Glutamatergic neuron (in vitro differentiated cells): ENCODE results near the gene SMAD7. TPM values are rescaled to one million over a fixed set of nuclear protein-coding genes. Genes with fewer than 3 reads are reported as not detected.

Source experiments
- DNase-seq: peaks from one replicate; pipeline ENCODE4 v3.0.0; 2022
- H3K27ac Mint-ChIP-seq: one replicate; pipeline ENCODE4 v1.8.0; 2020; ENCODE audit warnings: mild to moderate bottlenecking, mixed read lengths, inconsistent platforms; ENCODE audit not compliant: unreplicated experiment
- H3K27me3 Mint-ChIP-seq: one replicate; pipeline ENCODE4 v1.8.0; 2020; ENCODE audit warnings: mild to moderate bottlenecking, moderate library complexity, mixed read lengths, inconsistent platforms; ENCODE audit not compliant: unreplicated experiment
- H3K36me3 Mint-ChIP-seq: one replicate; pipeline ENCODE4 v1.8.0; 2020; ENCODE audit warnings: mild to moderate bottlenecking, mixed read lengths, inconsistent platforms; ENCODE audit not compliant: unreplicated experiment
- H3K4me1 Mint-ChIP-seq: one replicate; pipeline ENCODE4 v1.8.0; 2020; ENCODE audit warnings: mild to moderate bottlenecking, low read depth, mixed read lengths, inconsistent platforms; ENCODE audit not compliant: unreplicated experiment
- H3K4me3 Mint-ChIP-seq: one replicate; pipeline ENCODE4 v1.8.0; 2020; ENCODE audit warnings: mild to moderate bottlenecking, mixed read lengths, inconsistent platforms; ENCODE audit not compliant: unreplicated experiment
- H3K9me3 Mint-ChIP-seq: one replicate; pipeline ENCODE4 v1.8.0; 2020; ENCODE audit warnings: mild to moderate bottlenecking, moderate library complexity, mixed read lengths, inconsistent platforms; ENCODE audit not compliant: unreplicated experiment
- CTCF ChIP-seq: fragments of 200-600 bp; sonication (generic); IDR thresholded peaks from one replicate; pipeline ENCODE4 v1.5.0; 2021; ENCODE audit not compliant: partially characterized antibody, unreplicated experiment
- total RNA-seq: library from RNA; stranded (reverse); fragmentation: NEBNext Ultra II Directional; extraction: Animal tissue kit (Norgen Biotek cat#: 25700); gene quantifications from one replicate; pipeline ENCODE4 v1.2.1, GENCODE V29; 2021; ENCODE audit not compliant: unreplicated experiment

SMAD7 gene
- total RNA-seq, 1 donor from 2014 or later = 10.8 TPM

- no peak overlapping the region for H3K4me3 Mint-ChIP-seq
- H3K36me3 Mint-ChIP-seq = no peaks in the 10 kb centered on the region
- H3K4me1 Mint-ChIP-seq = peaks cover 59% of the 10 kb centered on the region
- peaks cover 12% of the 10 kb centered on the region for H3K9me3 Mint-ChIP-seq
- H3K27ac Mint-ChIP-seq = no peak overlapping the region
- no peak for DNase-seq
- H3K27me3 Mint-ChIP-seq = peaks cover 4% of the 10 kb centered on the region
- no peak for TF ChIP-seq CTCF
These were observed 6.1 kb downstream of the SMAD7 start for GRCh38 chr18:48944634-48945033.

DNA sequence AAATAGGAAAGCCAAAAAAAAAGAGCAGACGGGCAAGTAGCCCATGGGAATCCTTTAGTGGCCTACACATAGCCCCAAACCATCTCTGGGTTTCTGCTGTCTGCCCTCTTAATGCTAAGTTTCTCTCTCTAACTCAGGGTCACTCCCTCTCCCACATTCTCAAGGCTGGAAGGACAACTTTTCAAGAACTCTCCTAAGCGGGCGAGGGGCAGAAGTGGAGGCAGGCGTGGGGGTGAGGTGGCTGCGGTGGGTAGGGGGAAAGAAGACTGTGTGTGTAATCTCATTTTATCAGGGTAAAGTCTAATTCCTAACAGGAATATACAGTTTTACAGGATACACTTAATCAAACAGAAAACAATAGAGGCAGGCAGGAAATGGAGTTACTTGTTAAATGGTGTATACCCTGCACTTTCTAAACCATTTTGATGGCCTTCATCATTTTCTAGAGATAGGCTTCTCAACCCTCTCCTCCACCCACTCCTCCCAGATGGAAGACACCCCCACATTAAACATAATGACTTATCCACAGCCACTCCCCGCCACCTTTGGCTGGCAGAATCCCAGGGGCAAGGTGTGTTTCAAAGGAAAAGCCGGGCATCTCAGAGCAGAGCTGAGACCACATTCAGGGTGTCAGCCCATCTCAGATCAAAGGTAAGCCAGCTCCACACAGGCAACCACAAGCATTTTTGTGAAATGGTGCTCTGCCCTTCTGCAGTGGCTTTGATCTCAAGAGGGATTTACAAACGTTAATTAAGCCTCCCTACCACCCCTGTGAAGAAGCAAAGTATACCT lies 6.8 kb downstream of the SMAD7 start:
- no peak for TF ChIP-seq CTCF
- peaks cover 8% of the 10 kb centered on the region for H3K9me3 Mint-ChIP-seq
- no peaks in the 10 kb centered on the region for H3K36me3 Mint-ChIP-seq
- H3K4me3 Mint-ChIP-seq = no peak overlapping the region
- no peak overlapping the region for H3K27ac Mint-ChIP-seq
- DNase-seq = no peak
- H3K27me3 Mint-ChIP-seq = peaks cover 3% of the 10 kb centered on the region
- H3K4me1 Mint-ChIP-seq = peaks cover 61% of the 10 kb centered on the region

DNA sequence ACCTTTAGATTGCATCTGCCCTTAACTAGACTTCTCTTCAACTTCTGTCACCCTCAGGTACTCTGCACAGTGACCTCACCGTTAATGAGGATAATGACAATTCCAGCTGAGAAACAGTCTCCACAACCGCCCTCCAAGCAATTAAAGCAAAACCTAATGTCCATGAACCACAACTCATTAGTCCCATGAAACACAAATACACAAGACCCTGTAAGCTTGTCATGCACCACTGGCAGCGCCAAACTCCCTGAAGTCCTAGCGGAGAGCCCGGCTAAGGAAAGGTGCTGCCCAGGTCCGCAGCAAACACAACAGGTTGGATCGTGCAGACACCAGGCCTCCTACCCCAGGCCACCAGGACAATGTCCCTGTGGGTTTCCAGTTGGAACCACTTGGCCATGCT lies 7.4 kb downstream of the SMAD7 start:
- peaks cover 67% of the 10 kb centered on the region for H3K4me1 Mint-ChIP-seq
- no peak overlapping the region for H3K4me3 Mint-ChIP-seq
- no peak for DNase-seq
- peaks cover 3% of the 10 kb centered on the region for H3K27me3 Mint-ChIP-seq
- TF ChIP-seq CTCF = no peak
- H3K36me3 Mint-ChIP-seq = no peaks in the 10 kb centered on the region
- H3K9me3 Mint-ChIP-seq = peaks cover 10% of the 10 kb centered on the region
- H3K27ac Mint-ChIP-seq = no peak overlapping the region

DNA sequence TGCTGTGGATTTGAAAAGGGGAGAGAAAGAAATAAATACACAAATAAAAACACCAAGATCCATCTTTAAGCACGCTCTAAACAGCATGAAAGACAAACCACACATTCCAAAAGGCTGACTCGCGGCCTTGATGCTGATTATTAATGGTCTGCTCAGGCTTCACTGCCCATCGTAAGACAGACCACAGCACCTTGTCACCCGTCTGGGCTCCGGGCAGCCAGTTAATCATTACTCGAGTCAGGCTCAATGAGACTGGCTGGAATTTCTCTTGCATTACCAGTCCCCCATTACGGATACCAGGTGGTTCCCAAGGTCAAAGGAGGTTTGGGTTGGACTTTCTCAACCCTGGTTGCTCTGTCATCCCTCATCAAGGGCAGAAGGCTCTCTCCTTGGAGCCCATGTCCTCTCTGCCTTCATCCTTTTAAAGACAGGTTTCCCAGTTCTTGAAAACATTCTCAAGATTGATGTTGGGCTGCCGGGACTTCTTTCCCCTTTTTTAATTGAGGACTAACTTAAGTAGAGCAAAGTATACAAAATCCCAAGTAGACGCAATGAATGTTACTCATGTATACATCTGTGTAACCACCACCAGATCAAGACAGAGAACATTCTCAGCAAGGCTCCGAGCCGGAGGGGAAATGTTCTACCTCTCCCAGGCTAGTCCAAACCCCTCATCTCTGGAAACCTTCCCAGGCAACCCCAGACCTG lies 8.1 kb downstream of the SMAD7 start:
- H3K4me1 Mint-ChIP-seq = peaks cover 66% of the 10 kb centered on the region
- no peak for DNase-seq
- no peaks in the 10 kb centered on the region for H3K36me3 Mint-ChIP-seq
- no peak for TF ChIP-seq CTCF
- H3K4me3 Mint-ChIP-seq = no peak overlapping the region
- peaks cover 3% of the 10 kb centered on the region for H3K27me3 Mint-ChIP-seq
- H3K27ac Mint-ChIP-seq = no peak overlapping the region
- H3K9me3 Mint-ChIP-seq = peaks cover 6% of the 10 kb centered on the region

DNA sequence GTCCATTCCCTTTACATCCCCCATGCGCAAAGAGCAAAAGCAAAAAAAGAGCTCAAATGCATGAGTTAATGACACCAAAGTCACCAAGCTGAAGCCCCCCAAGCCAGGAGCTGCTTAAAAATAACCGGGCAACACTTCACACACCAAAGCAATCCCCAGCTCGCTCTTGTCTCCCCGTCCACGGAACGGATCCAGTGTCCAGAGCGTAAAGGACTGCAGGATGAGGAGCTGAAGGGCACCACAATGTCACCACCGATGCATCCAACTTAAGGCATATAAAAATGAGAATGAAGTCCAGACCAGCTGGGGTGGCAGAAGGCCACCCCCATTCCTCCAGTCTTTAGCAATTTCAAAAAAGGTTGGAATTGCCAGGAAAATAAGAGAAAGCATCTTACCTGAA lies 8.7 kb downstream of the SMAD7 start:
- peaks cover 60% of the 10 kb centered on the region for H3K4me1 Mint-ChIP-seq
- peaks cover 6% of the 10 kb centered on the region for H3K9me3 Mint-ChIP-seq
- no peak for DNase-seq
- peak overlapping the region; percentile 40 for H3K27ac Mint-ChIP-seq
- peak overlapping the region; percentile 28 for H3K4me3 Mint-ChIP-seq
- TF ChIP-seq CTCF = no peak
- peaks cover 3% of the 10 kb centered on the region for H3K27me3 Mint-ChIP-seq
- H3K36me3 Mint-ChIP-seq = no peaks in the 10 kb centered on the region
